GM12878 (cell line): Measurements from ENCODE around the gene KIZ.

Source experiments
- CREB1 ChIP-seq: IDR thresholded peaks from 2 replicates; pipeline ENCODE4 v1.6.1; 2012; ENCODE audit warnings: low read depth, mild to moderate bottlenecking, inconsistent platforms
- CTCF ChIP-seq, 3 experiments: IDR thresholded peaks in 2 of 3; conservative IDR thresholded peaks in 1 of 3; 2 replicates each; pipeline ENCODE4 v1.5.1; 2011; ENCODE audit warnings: low read depth in 3 of 3, low read length in 3 of 3, mild to moderate bottlenecking in 3 of 3, control low read depth in 2 of 3, moderate library complexity in 2 of 3, inconsistent platforms in 1 of 3, mixed read lengths in 1 of 3; ENCODE audit not compliant: control insufficient read depth in 2 of 3, insufficient read depth in 1 of 3; ENCODE audit errors: extremely low read depth in 1 of 3
- FOXM1 ChIP-seq: IDR thresholded peaks from 2 replicates; pipeline ENCODE4 v1.6.1; 2012; ENCODE audit warnings: low read depth, mild to moderate bottlenecking, inconsistent platforms, low read length, moderate library complexity
- GABPA ChIP-seq: IDR thresholded peaks from 2 replicates; pipeline ENCODE4 v1.6.1; 2014; ENCODE audit warnings: antibody characterized with exemption, low read depth, mild to moderate bottlenecking, inconsistent platforms
- HCFC1 ChIP-seq: fragments of 150-350 bp; IDR thresholded peaks from 2 replicates; pipeline ENCODE4 v1.6.1; 2014; ENCODE audit warnings: low read length
- IRF3 ChIP-seq: fragments of 450-650 bp; IDR thresholded peaks from 2 replicates; pipeline ENCODE4 v1.6.1; 2014; ENCODE audit warnings: mild to moderate bottlenecking
- POLR2A ChIP-seq: IDR thresholded peaks from 2 replicates; pipeline ENCODE4 v1.6.1; 2011; ENCODE audit warnings: low read depth, mild to moderate bottlenecking, low read length
- RUNX3 ChIP-seq: IDR thresholded peaks from 2 replicates; pipeline ENCODE4 v1.6.1; 2012; ENCODE audit warnings: low read length, inconsistent platforms
- SIN3A ChIP-seq: IDR thresholded peaks from 2 replicates; pipeline ENCODE4 v1.6.1; 2012; ENCODE audit warnings: low read depth, low read length, improper control_type of control experiment
- SMC3 ChIP-seq: IDR thresholded peaks from 2 replicates; pipeline ENCODE4 v1.6.1; 2011; ENCODE audit warnings: low read length, improper control_type of control experiment, borderline replicate concordance
- SP1 ChIP-seq: IDR thresholded peaks from one replicate; pipeline ENCODE4 v1.6.1; 2011; ENCODE audit warnings: low read depth, low read length
- TCF7 ChIP-seq: IDR thresholded peaks from 2 replicates; pipeline ENCODE4 v1.6.1; 2014; ENCODE audit warnings: antibody characterized with exemption, borderline replicate concordance
- ZBED1 ChIP-seq: IDR thresholded peaks from 2 replicates; pipeline ENCODE4 v1.6.1; 2016; ENCODE audit warnings: borderline replicate concordance

- TF ChIP-seq SIN3A (no peak), FOXM1 (no peak), CTCF (IDR thresholded peaks at IDR 0.05 in 2 of 3, conservative IDR thresholded peaks at IDR 0.05 in 1 of 3; ENCODE audit: control insufficient read depth in 2 of 3, extremely low read depth in 1 of 3, insufficient read depth in 1 of 3, low read depth in 3 of 3, low read length in 3 of 3) (no peak), TCF7 (no peak), GABPA (no peak), ZBED1 (no peak), RUNX3 (no peak), SP1 (no peak), CREB1 (no peak), IRF3 (no peak), POLR2A (no peak), SMC3 (no peak), HCFC1 (no peak)
These were observed 7.5 kb downstream of the KIZ start for GRCh38 chr20:21133404-21133803.
